ENCODE data around the gene CAPZA2.
A peak's percentile ranks its signal among the peaks of the same experiment; 100 is the strongest.

CAPZA2 gene

GRCh38 chr7:116871061-116871700 lies 8.8 kb downstream of the CAPZA2 start:
- Histone ChIP-seq H3K27ac (ENCODE audit: low read depth, low read length) (no peak overlapping the region), H3K4me1 (ENCODE audit: control insufficient read depth, insufficient read depth, low read length) (peaks cover 26% of the 10 kb centered on the region)

GRCh38 chr7:116872026-116872425 lies 9.6 kb downstream of the CAPZA2 start:
- no peaks in the 10 kb centered on the region for H3K27me3 ChIP-seq (ENCODE audit: control insufficient read depth, insufficient read depth, low read length)
- H3K9ac ChIP-seq (ENCODE audit: low read length) = no peak overlapping the region
- peaks cover 26% of the 10 kb centered on the region for H3K4me1 ChIP-seq (ENCODE audit: control insufficient read depth, insufficient read depth, low read length)
- H3K36me3 ChIP-seq (ENCODE audit: control insufficient read depth, insufficient read depth, low read length) = no peaks in the 10 kb centered on the region
- H3K4me3 ChIP-seq (ENCODE audit: low read length) = no peak overlapping the region
- H3K27ac ChIP-seq (ENCODE audit: low read depth, low read length) = peak overlapping the region; percentile 37

More at GRCh38 chr7:116871061-116871700, 8.8 kb downstream of the CAPZA2 start:
- Histone ChIP-seq H3K4me3 (ENCODE audit: low read length) (no peak overlapping the region), H3K9ac (ENCODE audit: low read length) (no peak overlapping the region), H3K27me3 (ENCODE audit: control insufficient read depth, insufficient read depth, low read length) (no peaks in the 10 kb centered on the region), H3K36me3 (ENCODE audit: control insufficient read depth, insufficient read depth, low read length) (no peaks in the 10 kb centered on the region)

GRCh38 chr7:116873619-116874018 lies 11.2 kb downstream of the CAPZA2 start:
- no peak overlapping the region for H3K9ac ChIP-seq (ENCODE audit: low read length)
- H3K27me3 ChIP-seq (ENCODE audit: control insufficient read depth, insufficient read depth, low read length) = no peaks in the 10 kb centered on the region
- H3K27ac ChIP-seq (ENCODE audit: low read depth, low read length) = no peak overlapping the region
- H3K4me1 ChIP-seq (ENCODE audit: control insufficient read depth, insufficient read depth, low read length) = peaks cover 30% of the 10 kb centered on the region
- no peaks in the 10 kb centered on the region for H3K36me3 ChIP-seq (ENCODE audit: control insufficient read depth, insufficient read depth, low read length)
- H3K4me3 ChIP-seq (ENCODE audit: low read length) = no peak overlapping the region

GRCh38 chr7:116876664-116877442 lies 14.5 kb downstream of the CAPZA2 start:
- Histone ChIP-seq H3K4me3 (ENCODE audit: low read length) (no peak overlapping the region), H3K36me3 (ENCODE audit: control insufficient read depth, insufficient read depth, low read length) (no peaks in the 10 kb centered on the region), H3K27ac (ENCODE audit: low read depth, low read length) (no peak overlapping the region), H3K9ac (ENCODE audit: low read length) (no peak overlapping the region), H3K4me1 (ENCODE audit: control insufficient read depth, insufficient read depth, low read length) (peaks cover 11% of the 10 kb centered on the region), H3K27me3 (ENCODE audit: control insufficient read depth, insufficient read depth, low read length) (no peaks in the 10 kb centered on the region)

GRCh38 chr7:116877443-116878217 lies 15.2 kb downstream of the CAPZA2 start:
- H3K27ac ChIP-seq (ENCODE audit: low read depth, low read length) = no peak overlapping the region
- H3K4me1 ChIP-seq (ENCODE audit: control insufficient read depth, insufficient read depth, low read length) = peaks cover 10% of the 10 kb centered on the region
- H3K4me3 ChIP-seq (ENCODE audit: low read length) = no peak overlapping the region
- no peaks in the 10 kb centered on the region for H3K36me3 ChIP-seq (ENCODE audit: control insufficient read depth, insufficient read depth, low read length)
- H3K9ac ChIP-seq (ENCODE audit: low read length) = no peak overlapping the region
- no peaks in the 10 kb centered on the region for H3K27me3 ChIP-seq (ENCODE audit: control insufficient read depth, insufficient read depth, low read length)

- Histone ChIP-seq H3K4me3 (ENCODE audit: low read length) (no peak overlapping the region), H3K9ac (ENCODE audit: low read length) (no peak overlapping the region), H3K4me1 (ENCODE audit: control insufficient read depth, insufficient read depth, low read length) (no peaks in the 10 kb centered on the region), H3K27ac (ENCODE audit: low read depth, low read length) (no peak overlapping the region), H3K36me3 (ENCODE audit: control insufficient read depth, insufficient read depth, low read length) (no peaks in the 10 kb centered on the region), H3K27me3 (ENCODE audit: control insufficient read depth, insufficient read depth, low read length) (no peaks in the 10 kb centered on the region)
These were observed 22.3 kb downstream of the CAPZA2 start for GRCh38 chr7:116884691-116885090.

- H3K9ac ChIP-seq (ENCODE audit: low read length) = no peak overlapping the region
- no peaks in the 10 kb centered on the region for H3K27me3 ChIP-seq (ENCODE audit: control insufficient read depth, insufficient read depth, low read length)
- no peaks in the 10 kb centered on the region for H3K4me1 ChIP-seq (ENCODE audit: control insufficient read depth, insufficient read depth, low read length)
- no peak overlapping the region for H3K27ac ChIP-seq (ENCODE audit: low read depth, low read length)
- no peak overlapping the region for H3K4me3 ChIP-seq (ENCODE audit: low read length)
- no peaks in the 10 kb centered on the region for H3K36me3 ChIP-seq (ENCODE audit: control insufficient read depth, insufficient read depth, low read length)
These were observed 23.3 kb downstream of the CAPZA2 start for GRCh38 chr7:116885724-116886123.

- peaks cover 2% of the 10 kb centered on the region for H3K36me3 ChIP-seq (ENCODE audit: control insufficient read depth, insufficient read depth, low read length)
These were observed 24.3 kb downstream of the CAPZA2 start for GRCh38 chr7:116886543-116887156.

GRCh38 chr7:116888895-116889294 lies 26.5 kb downstream of the CAPZA2 start:
- Histone ChIP-seq H3K36me3 (ENCODE audit: control insufficient read depth, insufficient read depth, low read length) (peaks cover 2% of the 10 kb centered on the region), H3K4me3 (ENCODE audit: low read length) (no peak overlapping the region), H3K27me3 (ENCODE audit: control insufficient read depth, insufficient read depth, low read length) (no peaks in the 10 kb centered on the region), H3K27ac (ENCODE audit: low read depth, low read length) (no peak overlapping the region), H3K4me1 (ENCODE audit: control insufficient read depth, insufficient read depth, low read length) (no peaks in the 10 kb centered on the region), H3K9ac (ENCODE audit: low read length) (no peak overlapping the region)

More at GRCh38 chr7:116886543-116887156, 24.3 kb downstream of the CAPZA2 start:
- H3K9ac ChIP-seq (ENCODE audit: low read length) = no peak overlapping the region
- H3K4me3 ChIP-seq (ENCODE audit: low read length) = no peak overlapping the region
- no peaks in the 10 kb centered on the region for H3K4me1 ChIP-seq (ENCODE audit: control insufficient read depth, insufficient read depth, low read length)
- H3K27me3 ChIP-seq (ENCODE audit: control insufficient read depth, insufficient read depth, low read length) = no peaks in the 10 kb centered on the region
- no peak overlapping the region for H3K27ac ChIP-seq (ENCODE audit: low read depth, low read length)

GRCh38 chr7:116895849-116896248 lies 33.5 kb downstream of the CAPZA2 start:
- Histone ChIP-seq H3K4me1 (ENCODE audit: control insufficient read depth, insufficient read depth, low read length) (peaks cover 2% of the 10 kb centered on the region), H3K36me3 (ENCODE audit: control insufficient read depth, insufficient read depth, low read length) (peaks cover 1% of the 10 kb centered on the region)

GRCh38 chr7:116897661-116898060 lies 35.3 kb downstream of the CAPZA2 start:
- no peak overlapping the region for H3K9ac ChIP-seq (ENCODE audit: low read length)
- no peaks in the 10 kb centered on the region for H3K36me3 ChIP-seq (ENCODE audit: control insufficient read depth, insufficient read depth, low read length)
- H3K4me1 ChIP-seq (ENCODE audit: control insufficient read depth, insufficient read depth, low read length) = peaks cover 2% of the 10 kb centered on the region
- H3K27me3 ChIP-seq (ENCODE audit: control insufficient read depth, insufficient read depth, low read length) = no peaks in the 10 kb centered on the region
- no peak overlapping the region for H3K27ac ChIP-seq (ENCODE audit: low read depth, low read length)
- no peak overlapping the region for H3K4me3 ChIP-seq (ENCODE audit: low read length)

More at GRCh38 chr7:116895849-116896248, 33.5 kb downstream of the CAPZA2 start:
- Histone ChIP-seq H3K27me3 (ENCODE audit: control insufficient read depth, insufficient read depth, low read length) (no peaks in the 10 kb centered on the region), H3K4me3 (ENCODE audit: low read length) (no peak overlapping the region), H3K9ac (ENCODE audit: low read length) (no peak overlapping the region), H3K27ac (ENCODE audit: low read depth, low read length) (no peak overlapping the region)

- H3K4me3 ChIP-seq (ENCODE audit: low read length) = no peak overlapping the region
- H3K36me3 ChIP-seq (ENCODE audit: control insufficient read depth, insufficient read depth, low read length) = no peaks in the 10 kb centered on the region
These were observed 36.9 kb downstream of the CAPZA2 start for GRCh38 chr7:116899308-116899707.

More at GRCh38 chr7:116899308-116899707, 36.9 kb downstream of the CAPZA2 start:
- Histone ChIP-seq H3K4me1 (ENCODE audit: control insufficient read depth, insufficient read depth, low read length) (peaks cover 2% of the 10 kb centered on the region), H3K9ac (ENCODE audit: low read length) (no peak overlapping the region), H3K27ac (ENCODE audit: low read depth, low read length) (no peak overlapping the region), H3K27me3 (ENCODE audit: control insufficient read depth, insufficient read depth, low read length) (no peaks in the 10 kb centered on the region)

Data from rectal smooth muscle tissue (tissue), 1 donor.